Fibroblast of mammary gland (primary cell): Measurements from ENCODE around the gene ITGB7.
A peak's percentile ranks its signal among the peaks of the same experiment; 100 is the strongest.

Experiments
- DNase-seq: peaks from one replicate; pipeline ENCODE4 v3.0.0-alpha.2; 2010; ENCODE audit warnings: low read depth
- H3K4me3 ChIP-seq: 2 replicates; pipeline ENCODE4 v1.5.1; 2011; ENCODE audit warnings: low read depth, mild to moderate bottlenecking, low read length, moderate library complexity; ENCODE audit not compliant: control insufficient read depth
- TF ChIP-seq, protein P1 (sequence below): conservative IDR thresholded peaks from 2 replicates; pipeline ENCODE4 v1.5.1; 2011; ENCODE audit warnings: low read depth, low read length, inconsistent platforms; ENCODE audit not compliant: control insufficient read depth, insufficient read depth

Gene ITGB7, protein sequence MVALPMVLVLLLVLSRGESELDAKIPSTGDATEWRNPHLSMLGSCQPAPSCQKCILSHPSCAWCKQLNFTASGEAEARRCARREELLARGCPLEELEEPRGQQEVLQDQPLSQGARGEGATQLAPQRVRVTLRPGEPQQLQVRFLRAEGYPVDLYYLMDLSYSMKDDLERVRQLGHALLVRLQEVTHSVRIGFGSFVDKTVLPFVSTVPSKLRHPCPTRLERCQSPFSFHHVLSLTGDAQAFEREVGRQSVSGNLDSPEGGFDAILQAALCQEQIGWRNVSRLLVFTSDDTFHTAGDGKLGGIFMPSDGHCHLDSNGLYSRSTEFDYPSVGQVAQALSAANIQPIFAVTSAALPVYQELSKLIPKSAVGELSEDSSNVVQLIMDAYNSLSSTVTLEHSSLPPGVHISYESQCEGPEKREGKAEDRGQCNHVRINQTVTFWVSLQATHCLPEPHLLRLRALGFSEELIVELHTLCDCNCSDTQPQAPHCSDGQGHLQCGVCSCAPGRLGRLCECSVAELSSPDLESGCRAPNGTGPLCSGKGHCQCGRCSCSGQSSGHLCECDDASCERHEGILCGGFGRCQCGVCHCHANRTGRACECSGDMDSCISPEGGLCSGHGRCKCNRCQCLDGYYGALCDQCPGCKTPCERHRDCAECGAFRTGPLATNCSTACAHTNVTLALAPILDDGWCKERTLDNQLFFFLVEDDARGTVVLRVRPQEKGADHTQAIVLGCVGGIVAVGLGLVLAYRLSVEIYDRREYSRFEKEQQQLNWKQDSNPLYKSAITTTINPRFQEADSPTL

DNA sequence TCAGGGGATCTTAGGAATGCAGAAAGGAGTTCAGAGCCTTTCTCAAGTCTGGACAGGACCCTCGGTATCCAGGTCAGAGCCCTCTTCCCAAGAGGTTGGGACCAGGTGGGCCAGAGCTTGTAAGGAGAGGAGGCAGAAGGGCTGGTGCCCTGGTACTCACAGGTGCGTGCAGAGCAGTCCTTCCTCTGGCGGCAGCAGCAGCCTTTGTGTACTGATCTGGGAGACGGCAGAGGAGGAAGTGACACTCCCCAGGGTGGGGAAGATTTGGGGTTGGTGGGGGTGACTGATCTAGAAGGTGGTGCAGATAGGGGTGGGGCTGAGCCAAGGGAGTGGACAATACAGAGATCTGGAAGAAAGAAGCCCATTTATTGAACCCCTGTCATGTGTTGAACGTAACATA lies at the start of gene ITGB7:
Gene ITGB7, minus strand, starts transcription at position 210 of the 400 bp plus-strand sequence. CDS start 6,808 bp downstream, outside the sequence.
- no peak within 1 kb of the TSS for H3K4me3 ChIP-seq
- DNase-seq, result no peak
- TF ChIP-seq, protein P1, sequence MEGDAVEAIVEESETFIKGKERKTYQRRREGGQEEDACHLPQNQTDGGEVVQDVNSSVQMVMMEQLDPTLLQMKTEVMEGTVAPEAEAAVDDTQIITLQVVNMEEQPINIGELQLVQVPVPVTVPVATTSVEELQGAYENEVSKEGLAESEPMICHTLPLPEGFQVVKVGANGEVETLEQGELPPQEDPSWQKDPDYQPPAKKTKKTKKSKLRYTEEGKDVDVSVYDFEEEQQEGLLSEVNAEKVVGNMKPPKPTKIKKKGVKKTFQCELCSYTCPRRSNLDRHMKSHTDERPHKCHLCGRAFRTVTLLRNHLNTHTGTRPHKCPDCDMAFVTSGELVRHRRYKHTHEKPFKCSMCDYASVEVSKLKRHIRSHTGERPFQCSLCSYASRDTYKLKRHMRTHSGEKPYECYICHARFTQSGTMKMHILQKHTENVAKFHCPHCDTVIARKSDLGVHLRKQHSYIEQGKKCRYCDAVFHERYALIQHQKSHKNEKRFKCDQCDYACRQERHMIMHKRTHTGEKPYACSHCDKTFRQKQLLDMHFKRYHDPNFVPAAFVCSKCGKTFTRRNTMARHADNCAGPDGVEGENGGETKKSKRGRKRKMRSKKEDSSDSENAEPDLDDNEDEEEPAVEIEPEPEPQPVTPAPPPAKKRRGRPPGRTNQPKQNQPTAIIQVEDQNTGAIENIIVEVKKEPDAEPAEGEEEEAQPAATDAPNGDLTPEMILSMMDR, result no peak

DNA sequence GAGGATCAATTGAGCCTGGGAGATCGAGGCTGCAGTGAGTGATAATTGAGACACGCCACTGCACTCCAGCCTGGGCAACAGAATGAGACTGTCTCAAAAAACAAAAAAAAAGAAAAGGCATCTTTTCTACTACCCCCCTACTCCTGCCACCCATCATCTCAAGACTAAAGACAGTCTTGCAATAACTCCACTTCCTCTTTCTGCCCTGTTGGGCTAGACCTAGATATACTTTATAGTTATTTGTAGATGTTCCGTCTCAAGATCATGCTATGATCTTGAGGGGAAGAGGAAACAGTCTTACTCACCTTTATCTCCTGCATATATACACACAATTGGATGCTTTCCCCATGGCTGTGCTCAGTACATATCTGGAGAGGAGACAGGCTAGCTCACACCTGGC lies 48.9 kb upstream of the ITGB7 start:
- TF ChIP-seq, protein P1, result no peak
- no peak for DNase-seq
- no peak overlapping the region for H3K4me3 ChIP-seq

DNA sequence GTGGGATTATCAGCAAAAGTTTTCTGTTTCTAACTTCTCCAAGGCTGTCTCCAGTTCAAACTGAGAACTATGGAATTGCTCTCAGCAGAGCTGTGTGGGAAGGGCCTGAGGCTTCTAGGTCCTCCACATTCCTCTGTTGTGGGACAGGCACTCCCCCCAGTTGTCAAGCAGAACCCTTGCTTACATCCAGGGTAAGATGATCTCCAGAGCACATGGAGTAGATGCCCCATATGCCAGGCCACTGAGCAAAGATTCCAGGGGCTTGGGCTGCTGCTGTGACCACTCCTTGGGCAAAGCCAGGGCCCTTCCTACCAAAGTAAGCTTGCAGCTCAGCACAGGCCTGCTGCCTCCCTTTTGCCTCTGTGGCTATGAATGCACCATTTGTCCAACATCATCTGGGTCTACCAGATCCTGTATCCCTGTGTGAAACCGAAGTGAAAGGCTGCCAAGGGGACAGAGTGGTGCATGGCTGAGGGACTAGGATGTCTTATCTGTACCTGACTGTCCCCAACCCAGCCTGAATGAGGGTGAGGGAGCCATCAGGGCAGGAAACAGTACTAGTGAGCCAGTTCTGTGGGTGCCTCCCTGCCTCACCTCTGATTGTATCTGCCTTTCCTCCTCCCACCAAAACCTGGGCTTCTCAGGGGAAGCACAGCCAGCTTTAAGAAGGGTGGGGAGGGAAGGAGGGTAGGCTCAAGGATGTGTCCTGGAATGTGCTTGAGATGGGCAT lies 47.9 kb upstream of the ITGB7 start:
- TF ChIP-seq, protein P1, result no peak
- DNase-seq, result no peak
- no peak overlapping the region for H3K4me3 ChIP-seq

DNA sequence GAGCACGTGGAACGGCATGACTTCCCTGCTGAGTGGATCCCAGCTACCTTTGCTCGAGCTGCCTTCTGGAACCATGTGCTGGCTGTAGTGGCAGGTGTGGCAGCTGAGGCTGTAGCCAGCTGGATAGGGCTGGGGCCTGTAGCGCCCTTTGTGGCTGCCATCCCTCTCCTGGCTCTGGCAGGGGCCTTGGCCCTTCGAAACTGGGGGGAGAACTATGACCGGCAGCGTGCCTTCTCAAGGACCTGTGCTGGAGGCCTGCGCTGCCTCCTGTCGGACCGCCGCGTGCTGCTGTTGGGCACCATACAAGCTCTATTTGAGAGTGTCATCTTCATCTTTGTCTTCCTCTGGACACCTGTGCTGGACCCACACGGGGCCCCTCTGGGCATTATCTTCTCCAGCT lies 46.2 kb upstream of the ITGB7 start:
- no peak for DNase-seq
- TF ChIP-seq, protein P1, result no peak
- H3K4me3 ChIP-seq, result no peak overlapping the region

DNA sequence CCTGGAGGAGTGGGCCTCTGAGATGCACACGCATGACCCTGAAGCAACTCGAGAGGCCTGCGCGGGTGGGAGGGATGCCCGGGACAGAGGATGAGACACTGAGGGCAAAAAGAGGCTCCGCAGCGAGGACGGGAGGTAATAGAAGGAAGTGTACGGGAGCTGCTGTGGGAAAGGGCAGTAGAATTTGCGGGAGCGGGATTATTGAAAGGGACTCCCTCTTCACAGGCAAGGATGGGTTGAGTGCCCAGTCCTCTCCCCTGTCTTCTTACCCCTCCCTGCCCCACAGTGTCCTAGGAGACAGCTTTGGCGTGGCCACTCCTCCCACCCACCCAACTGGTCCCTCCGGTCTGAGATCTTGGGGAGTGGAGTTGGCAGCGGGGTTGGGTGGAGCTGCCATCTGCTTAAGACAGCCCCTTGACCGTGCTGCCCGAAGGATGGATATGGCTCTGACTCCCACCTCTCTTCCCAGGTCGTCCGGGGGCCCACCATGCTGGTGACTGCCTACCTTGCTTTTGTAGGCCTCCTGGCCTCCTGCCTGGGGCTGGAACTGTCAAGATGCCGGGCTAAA lies 45.4 kb upstream of the ITGB7 start:
- H3K4me3 ChIP-seq, result peak overlapping the region; percentile 84
- DNase-seq, result peak; percentile 25
- TF ChIP-seq, protein P1, result no peak
